Transverse colon (tissue), 3 donors: ENCODE results near the gene ZNF419.

ENCODE experiments used
- EP300 ChIP-seq: sonication (generic); formaldehyde crosslinking; IDR thresholded peaks from one replicate; pipeline ENCODE4 v1.6.1; 2017; ENCODE audit warnings: antibody characterized with exemption, low read depth
- TF ChIP-seq, protein P1 (sequence below), 5 experiments: fragments of 200-600 bp in 3 of 5; fragments of 450-650 bp in 2 of 5; sonication (generic) in 3 of 5; IDR thresholded peaks; 1 replicate in 2 of 5; 2 replicates in 3 of 5; pipeline ENCODE4 v1.5.1; 2016 to 2017; ENCODE audit warnings: antibody characterized with exemption in 5 of 5, inconsistent platforms in 3 of 5, mild to moderate bottlenecking in 2 of 5, moderate library complexity in 1 of 5

GRCh38 chr19:57506163-57506562 lies 18.6 kb downstream of the ZNF419 start:
- TF ChIP-seq, protein P1, sequence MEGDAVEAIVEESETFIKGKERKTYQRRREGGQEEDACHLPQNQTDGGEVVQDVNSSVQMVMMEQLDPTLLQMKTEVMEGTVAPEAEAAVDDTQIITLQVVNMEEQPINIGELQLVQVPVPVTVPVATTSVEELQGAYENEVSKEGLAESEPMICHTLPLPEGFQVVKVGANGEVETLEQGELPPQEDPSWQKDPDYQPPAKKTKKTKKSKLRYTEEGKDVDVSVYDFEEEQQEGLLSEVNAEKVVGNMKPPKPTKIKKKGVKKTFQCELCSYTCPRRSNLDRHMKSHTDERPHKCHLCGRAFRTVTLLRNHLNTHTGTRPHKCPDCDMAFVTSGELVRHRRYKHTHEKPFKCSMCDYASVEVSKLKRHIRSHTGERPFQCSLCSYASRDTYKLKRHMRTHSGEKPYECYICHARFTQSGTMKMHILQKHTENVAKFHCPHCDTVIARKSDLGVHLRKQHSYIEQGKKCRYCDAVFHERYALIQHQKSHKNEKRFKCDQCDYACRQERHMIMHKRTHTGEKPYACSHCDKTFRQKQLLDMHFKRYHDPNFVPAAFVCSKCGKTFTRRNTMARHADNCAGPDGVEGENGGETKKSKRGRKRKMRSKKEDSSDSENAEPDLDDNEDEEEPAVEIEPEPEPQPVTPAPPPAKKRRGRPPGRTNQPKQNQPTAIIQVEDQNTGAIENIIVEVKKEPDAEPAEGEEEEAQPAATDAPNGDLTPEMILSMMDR (IDR thresholded peaks at IDR 0.05), result no peak
- TF ChIP-seq EP300, result no peak
